ENCODE data around the gene XPR1. TPM values are rescaled to one million over a fixed set of nuclear protein-coding genes. Genes with fewer than 3 reads are reported as not detected.

Gene XPR1
- total and polyA plus RNA-seq, 10 of the 15 experiments (the other 5 are each of a cell fraction or from before 2014, with no cell fraction given) = 1.1 to 33.9 (median 11.3) TPM

DNA sequence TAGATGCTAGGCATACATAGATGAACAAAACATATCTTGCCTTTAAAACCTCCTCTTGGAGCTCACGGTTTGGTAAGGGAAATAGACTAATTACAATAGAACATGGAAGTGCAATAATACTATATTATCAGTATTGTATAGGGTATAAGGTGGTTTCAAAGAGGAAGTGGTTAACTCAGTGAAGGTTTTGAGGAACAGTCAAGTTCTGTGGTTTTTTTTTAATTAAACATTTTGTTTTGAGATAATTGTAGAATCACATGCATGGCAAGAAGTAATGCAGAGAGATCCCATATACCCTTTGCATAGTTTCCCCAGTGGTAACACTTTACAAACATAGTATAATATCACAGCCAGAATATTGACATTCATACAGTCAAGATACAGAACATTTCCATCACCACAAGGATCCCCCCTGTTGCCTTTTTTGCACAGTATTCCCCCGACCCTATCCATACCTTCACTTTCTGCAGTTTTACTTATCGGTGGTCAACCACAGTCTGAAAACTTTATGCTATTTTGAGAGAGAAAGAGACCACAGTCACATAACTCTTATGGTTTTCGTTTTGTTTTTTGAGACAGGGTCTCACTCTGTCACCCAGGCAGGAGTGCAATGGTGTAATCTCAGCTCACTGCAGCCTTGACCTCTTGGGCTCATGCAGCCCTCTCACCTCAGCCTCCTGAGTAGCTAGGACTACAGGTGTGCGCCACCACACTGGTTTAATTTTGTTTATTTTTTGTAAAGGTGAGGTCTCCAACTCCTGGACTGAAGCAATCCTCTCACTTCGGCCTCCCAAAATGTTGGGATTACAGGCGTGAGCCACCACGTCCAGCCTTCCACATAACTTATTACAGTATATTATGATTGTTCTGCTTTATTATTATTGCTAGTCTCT is 220.4 kb downstream of the XPR1 start (continued):
- TF ChIP-seq SMARCA5 (IDR thresholded peaks at IDR 0.05) (peak; percentile 67; the same call in 1 of the 2 replicates), SMAD5 (IDR thresholded peaks at IDR 0.05; ENCODE audit: low read depth) (no peak), TCF7 (IDR thresholded peaks at IDR 0.05; ENCODE audit: borderline replicate concordance) (no peak), SMAD1 (IDR thresholded peaks at IDR 0.05; ENCODE audit: low read depth, partially characterized antibody) (no peak), YY1 (IDR thresholded peaks at IDR 0.05; ENCODE audit: low read depth, low read length) (no peak), TCF3 (IDR thresholded peaks at IDR 0.05; ENCODE audit: borderline replicate concordance, insufficient read depth, low read depth, low read length) (no peak), YBX1 (IDR thresholded peaks at IDR 0.05) (no peak), POLR2AphosphoS5 (IDR thresholded peaks at IDR 0.05; ENCODE audit: low read length) (no peak), SUZ12 (IDR thresholded peaks at IDR 0.05; ENCODE audit: unreplicated experiment) (no peak), HDAC2 (IDR thresholded peaks at IDR 0.05) (no peak), SREBF2 (IDR thresholded peaks at IDR 0.05; ENCODE audit: low read length) (no peak), ZNF217 (IDR thresholded peaks at IDR 0.05) (no peak), ZNF622 (IDR thresholded peaks at IDR 0.05) (no peak)
- TF ChIP-seq, protein P1, sequence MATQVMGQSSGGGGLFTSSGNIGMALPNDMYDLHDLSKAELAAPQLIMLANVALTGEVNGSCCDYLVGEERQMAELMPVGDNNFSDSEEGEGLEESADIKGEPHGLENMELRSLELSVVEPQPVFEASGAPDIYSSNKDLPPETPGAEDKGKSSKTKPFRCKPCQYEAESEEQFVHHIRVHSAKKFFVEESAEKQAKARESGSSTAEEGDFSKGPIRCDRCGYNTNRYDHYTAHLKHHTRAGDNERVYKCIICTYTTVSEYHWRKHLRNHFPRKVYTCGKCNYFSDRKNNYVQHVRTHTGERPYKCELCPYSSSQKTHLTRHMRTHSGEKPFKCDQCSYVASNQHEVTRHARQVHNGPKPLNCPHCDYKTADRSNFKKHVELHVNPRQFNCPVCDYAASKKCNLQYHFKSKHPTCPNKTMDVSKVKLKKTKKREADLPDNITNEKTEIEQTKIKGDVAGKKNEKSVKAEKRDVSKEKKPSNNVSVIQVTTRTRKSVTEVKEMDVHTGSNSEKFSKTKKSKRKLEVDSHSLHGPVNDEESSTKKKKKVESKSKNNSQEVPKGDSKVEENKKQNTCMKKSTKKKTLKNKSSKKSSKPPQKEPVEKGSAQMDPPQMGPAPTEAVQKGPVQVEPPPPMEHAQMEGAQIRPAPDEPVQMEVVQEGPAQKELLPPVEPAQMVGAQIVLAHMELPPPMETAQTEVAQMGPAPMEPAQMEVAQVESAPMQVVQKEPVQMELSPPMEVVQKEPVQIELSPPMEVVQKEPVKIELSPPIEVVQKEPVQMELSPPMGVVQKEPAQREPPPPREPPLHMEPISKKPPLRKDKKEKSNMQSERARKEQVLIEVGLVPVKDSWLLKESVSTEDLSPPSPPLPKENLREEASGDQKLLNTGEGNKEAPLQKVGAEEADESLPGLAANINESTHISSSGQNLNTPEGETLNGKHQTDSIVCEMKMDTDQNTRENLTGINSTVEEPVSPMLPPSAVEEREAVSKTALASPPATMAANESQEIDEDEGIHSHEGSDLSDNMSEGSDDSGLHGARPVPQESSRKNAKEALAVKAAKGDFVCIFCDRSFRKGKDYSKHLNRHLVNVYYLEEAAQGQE (IDR thresholded peaks at IDR 0.05; ENCODE audit: low read depth, low read length) = no peak
- TF ChIP-seq, protein P2, sequence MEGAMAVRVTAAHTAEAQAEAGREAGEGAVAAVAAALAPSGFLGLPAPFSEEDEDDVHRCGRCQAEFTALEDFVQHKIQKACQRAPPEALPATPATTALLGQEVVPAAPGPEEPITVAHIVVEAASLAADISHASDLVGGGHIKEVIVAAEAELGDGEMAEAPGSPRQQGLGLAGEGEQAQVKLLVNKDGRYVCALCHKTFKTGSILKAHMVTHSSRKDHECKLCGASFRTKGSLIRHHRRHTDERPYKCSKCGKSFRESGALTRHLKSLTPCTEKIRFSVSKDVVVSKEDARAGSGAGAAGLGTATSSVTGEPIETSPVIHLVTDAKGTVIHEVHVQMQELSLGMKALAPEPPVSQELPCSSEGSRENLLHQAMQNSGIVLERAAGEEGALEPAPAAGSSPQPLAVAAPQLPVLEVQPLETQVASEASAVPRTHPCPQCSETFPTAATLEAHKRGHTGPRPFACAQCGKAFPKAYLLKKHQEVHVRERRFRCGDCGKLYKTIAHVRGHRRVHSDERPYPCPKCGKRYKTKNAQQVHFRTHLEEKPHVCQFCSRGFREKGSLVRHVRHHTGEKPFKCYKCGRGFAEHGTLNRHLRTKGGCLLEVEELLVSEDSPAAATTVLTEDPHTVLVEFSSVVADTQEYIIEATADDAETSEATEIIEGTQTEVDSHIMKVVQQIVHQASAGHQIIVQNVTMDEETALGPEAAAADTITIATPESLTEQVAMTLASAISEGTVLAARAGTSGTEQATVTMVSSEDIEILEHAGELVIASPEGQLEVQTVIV (IDR thresholded peaks at IDR 0.05; ENCODE audit: borderline replicate concordance, partially characterized antibody) = no peak
- TF ChIP-seq, protein P3, sequence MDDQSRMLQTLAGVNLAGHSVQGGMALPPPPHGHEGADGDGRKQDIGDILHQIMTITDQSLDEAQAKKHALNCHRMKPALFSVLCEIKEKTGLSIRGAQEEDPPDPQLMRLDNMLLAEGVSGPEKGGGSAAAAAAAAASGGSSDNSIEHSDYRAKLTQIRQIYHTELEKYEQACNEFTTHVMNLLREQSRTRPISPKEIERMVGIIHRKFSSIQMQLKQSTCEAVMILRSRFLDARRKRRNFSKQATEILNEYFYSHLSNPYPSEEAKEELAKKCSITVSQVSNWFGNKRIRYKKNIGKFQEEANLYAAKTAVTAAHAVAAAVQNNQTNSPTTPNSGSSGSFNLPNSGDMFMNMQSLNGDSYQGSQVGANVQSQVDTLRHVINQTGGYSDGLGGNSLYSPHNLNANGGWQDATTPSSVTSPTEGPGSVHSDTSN (IDR thresholded peaks at IDR 0.05; ENCODE audit: insufficient replicate concordance, low read depth, low read length) = no peak
- TF ChIP-seq, protein P4, sequence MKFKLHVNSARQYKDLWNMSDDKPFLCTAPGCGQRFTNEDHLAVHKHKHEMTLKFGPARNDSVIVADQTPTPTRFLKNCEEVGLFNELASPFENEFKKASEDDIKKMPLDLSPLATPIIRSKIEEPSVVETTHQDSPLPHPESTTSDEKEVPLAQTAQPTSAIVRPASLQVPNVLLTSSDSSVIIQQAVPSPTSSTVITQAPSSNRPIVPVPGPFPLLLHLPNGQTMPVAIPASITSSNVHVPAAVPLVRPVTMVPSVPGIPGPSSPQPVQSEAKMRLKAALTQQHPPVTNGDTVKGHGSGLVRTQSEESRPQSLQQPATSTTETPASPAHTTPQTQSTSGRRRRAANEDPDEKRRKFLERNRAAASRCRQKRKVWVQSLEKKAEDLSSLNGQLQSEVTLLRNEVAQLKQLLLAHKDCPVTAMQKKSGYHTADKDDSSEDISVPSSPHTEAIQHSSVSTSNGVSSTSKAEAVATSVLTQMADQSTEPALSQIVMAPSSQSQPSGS (IDR thresholded peaks at IDR 0.05; ENCODE audit: low read length) = peak; percentile 54
- TF ChIP-seq, protein P5, sequence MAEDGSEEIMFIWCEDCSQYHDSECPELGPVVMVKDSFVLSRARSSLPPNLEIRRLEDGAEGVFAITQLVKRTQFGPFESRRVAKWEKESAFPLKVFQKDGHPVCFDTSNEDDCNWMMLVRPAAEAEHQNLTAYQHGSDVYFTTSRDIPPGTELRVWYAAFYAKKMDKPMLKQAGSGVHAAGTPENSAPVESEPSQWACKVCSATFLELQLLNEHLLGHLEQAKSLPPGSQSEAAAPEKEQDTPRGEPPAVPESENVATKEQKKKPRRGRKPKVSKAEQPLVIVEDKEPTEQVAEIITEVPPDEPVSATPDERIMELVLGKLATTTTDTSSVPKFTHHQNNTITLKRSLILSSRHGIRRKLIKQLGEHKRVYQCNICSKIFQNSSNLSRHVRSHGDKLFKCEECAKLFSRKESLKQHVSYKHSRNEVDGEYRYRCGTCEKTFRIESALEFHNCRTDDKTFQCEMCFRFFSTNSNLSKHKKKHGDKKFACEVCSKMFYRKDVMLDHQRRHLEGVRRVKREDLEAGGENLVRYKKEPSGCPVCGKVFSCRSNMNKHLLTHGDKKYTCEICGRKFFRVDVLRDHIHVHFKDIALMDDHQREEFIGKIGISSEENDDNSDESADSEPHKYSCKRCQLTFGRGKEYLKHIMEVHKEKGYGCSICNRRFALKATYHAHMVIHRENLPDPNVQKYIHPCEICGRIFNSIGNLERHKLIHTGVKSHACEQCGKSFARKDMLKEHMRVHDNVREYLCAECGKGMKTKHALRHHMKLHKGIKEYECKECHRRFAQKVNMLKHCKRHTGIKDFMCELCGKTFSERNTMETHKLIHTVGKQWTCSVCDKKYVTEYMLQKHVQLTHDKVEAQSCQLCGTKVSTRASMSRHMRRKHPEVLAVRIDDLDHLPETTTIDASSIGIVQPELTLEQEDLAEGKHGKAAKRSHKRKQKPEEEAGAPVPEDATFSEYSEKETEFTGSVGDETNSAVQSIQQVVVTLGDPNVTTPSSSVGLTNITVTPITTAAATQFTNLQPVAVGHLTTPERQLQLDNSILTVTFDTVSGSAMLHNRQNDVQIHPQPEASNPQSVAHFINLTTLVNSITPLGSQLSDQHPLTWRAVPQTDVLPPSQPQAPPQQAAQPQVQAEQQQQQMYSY (CRISPR knock-in tag; IDR thresholded peaks at IDR 0.05) = no peak
